Left hindlimb (tissue), 1 donor: ENCODE measurements around the gene NUBP1.
"Not testable (repeated sequence)": the region's sequence is repeated elsewhere in the genome, so short reads cannot be mapped to it uniquely, and the experiment has no call there.

ENCODE experiments used
- DNase-seq: peaks from one replicate; pipeline ENCODE4 v3.0.0-alpha.2; 2018

NUBP1 gene

DNA sequence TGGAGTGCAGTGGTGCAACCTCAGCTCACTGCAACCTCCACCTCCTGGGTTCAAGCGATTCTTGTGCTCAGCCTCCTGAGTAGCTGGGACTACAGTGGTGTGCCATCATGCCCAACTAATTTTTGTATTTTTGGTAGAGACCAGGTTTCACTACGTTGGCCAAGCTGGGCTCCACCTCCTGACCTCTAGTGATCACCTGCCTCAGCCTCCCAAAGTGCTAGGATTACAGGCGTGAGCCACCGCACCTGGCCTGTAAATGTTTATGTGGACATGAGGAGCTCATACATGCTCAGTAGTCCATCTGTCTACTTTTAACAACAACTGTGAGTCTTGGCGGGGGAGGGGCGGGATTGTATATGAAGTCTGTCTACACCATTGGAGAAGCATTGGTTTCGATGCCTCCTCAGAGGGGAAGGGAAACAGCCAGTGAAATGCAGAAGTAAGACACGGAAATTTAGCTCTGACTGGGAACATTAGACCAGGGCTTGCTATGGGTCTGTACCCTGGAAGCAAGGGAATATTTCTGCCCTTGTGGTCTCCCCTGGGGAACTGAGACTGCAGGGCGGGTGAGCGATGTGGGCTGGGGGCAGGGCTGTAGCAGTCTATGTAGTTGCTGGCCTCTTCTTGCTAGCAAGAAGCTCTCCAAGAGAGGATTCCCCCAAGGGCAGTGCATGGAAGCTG lies 9.3 kb downstream of the NUBP1 start:
- DNase-seq: no peak

DNA sequence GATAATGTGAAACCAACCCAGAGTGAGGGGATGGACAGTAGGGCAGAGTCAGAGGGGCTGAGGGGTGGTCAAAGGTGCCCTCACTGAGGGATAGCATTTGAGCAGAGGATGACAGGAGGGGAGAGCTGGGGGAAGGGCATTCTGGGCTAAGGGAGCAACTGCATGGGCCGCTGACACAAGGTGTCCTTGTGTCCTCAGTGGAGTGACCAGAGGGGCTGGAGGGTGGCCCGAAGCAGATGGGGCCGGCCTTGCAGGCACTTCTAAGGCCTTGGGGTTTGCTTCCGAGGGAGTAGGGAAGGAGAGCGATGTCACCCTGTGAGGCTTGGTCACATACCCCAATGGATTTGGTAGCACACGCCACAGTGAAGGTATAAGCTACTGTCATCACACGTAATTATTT lies 10.0 kb downstream of the NUBP1 start:
- no peak for DNase-seq

DNA sequence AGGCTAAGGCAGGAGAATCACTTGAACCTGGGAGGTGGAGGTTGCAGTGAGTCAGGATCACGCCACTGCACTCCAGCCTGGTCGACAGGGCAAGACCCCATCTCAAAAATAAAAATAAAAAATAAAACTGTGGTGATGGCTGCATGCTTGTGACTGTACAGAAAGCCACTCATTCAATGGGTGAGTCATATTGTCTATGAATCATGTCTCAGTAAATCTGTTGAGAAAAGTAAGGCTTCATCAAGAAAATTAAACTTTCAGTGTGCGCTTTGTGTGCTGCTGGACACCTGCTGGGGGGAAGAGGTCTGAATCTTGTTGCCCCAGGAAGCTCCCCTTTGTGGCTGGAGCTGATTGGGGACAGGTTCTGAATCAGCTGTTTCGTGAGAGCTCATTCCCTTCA lies 11.3 kb downstream of the NUBP1 start:
- DNase-seq: no peak

DNA sequence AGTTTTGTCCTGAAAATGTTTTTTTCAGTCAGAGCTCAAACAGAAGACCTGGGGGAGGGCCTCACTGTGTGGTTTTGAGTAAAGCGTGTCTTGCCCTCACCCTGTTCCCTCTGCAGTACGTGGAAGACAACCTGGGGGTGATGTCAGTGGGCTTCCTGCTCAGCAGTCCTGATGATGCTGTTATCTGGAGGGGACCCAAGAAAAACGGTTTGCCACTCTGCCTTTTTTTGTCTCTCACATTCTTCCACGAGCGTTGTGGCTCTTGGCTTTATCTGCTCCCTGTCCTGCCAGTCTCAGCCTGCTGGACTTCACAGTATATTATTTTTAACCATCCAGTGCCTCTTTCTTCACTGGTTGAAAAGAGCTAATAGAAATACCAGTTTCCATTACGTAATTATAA lies 12.9 kb downstream of the NUBP1 start:
- DNase-seq: no peak

DNA sequence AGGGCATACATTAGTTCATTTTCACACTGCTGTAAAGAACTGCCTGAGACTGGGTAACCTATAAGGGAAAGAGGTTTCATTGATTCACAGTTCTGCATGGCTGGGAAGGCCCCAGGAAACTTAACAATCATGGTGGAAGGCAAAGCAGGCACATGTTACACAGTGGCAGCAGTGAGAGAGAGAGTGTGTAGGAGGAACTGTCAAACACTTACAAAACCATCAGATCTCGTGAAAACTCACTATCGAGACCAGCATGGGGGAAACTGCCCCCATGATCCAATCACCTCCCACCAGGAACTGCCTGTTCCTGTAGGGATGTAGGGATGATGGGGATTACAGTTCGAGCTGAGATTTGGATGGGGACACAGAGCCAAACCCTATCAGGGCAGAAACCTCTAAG lies 17.2 kb downstream of the NUBP1 start:
- no peak for DNase-seq

DNA sequence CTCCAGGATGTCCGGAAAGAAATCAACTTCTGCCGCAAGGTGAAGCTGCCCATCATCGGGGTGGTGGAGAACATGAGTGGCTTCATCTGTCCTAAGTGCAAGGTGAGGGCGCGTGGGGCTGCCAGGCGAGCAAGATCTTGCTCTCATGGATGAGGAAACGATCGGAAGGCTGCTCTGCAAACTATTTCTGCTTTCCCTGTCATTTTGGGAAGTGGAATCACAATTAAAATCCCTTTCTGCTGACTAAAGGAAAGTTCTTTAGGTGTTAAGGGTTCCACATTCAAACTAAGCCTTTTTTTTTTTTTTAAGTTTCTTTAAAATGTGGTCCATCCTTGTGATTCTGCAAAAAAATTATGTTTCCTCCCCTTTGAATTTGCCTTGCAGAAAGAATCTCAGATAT lies 17.7 kb downstream of the NUBP1 start:
- no peak for DNase-seq

DNA sequence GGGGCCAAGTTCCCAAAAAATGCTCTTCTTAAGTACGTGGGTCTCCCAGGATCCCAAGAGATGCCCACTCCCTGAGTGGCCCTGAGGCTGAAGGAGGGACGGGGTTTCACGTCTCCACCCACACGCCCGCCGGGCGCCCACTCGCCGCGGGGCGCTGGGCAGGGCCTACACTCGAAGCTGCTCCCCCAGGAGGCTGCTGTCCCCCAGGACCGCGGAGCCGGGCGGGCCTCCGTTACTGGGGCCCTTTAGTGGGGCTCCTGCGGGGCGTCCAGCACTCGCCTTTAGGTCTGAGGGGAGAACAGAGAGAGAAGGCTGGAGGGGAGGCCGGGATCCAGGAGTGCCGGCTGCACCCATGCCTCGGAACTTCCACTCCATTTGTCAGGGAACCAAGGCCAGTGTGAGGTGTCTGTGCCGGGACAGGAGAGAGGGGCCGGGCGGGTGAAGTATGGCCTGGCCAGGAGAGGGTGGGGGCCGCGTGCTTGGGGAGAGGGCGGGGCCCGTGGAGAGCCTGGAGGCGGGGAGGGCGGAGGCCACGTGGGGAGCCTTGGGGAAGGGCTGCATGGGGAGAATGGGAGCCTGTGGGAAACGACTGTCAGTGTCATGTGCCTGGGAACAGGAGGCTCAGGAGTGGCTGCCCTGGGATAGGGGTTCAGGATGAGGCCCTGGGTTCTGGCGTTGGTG lies 18.8 kb downstream of the NUBP1 start:
- DNase-seq: no peak

DNA sequence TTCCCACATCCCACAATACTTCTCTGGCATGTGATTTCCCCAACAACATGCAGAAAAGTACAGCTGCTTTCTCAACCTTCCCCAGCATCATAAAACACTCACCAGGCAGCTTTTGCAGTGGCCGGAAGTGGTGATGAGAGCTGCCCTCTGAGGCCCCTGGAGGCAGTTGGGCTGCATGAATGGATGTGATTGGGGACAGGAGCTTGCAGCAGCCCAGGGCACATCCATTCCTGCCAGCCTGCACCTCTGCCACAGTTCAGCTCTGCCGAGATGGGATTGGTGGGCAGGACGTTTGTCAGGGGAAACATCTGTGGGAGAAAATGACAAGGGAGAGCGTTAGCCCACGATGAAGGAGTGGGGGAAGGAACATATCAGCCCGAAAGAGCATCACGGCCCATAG lies 19.8 kb downstream of the NUBP1 start:
- DNase-seq: no peak

DNA sequence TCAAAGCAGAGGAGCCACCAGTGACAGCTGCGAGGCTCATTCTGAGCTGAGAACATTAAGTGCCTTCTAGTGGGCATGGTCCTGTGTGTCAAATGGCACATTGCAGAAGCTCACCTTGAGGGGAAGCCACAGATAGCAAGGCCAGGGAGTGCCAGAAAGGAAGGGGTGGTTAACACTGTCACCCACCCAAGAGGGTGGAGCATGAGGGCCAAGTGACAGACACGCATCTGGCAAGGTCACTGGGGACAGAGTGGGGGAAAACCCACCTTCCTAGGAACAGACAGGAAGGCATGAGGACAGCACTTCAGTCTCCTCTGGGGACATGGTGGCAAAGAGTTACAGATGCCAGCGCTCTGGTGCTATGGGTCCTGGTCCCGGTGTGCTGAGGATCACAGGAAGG lies 22.1 kb downstream of the NUBP1 start:
- DNase-seq: no peak

DNA sequence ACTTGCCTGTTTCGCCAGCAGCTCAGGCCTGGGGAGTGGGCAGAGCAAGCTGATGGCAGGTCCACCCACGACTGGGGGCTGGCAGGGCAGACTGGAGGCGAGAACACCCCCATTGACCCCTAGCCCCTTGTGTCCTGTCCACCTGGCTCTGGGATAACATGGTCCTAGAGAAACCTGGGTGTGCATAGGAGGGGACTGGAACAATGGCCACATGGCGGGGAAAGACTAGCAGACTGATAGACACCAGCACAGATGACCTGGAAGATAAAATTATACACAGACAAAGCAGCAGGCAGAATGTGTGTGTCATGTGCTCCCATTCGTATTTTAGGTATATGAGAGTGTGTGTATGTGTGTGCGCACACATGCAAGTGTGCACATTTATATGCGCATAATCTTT lies 23.5 kb downstream of the NUBP1 start:
- no peak for DNase-seq

DNA sequence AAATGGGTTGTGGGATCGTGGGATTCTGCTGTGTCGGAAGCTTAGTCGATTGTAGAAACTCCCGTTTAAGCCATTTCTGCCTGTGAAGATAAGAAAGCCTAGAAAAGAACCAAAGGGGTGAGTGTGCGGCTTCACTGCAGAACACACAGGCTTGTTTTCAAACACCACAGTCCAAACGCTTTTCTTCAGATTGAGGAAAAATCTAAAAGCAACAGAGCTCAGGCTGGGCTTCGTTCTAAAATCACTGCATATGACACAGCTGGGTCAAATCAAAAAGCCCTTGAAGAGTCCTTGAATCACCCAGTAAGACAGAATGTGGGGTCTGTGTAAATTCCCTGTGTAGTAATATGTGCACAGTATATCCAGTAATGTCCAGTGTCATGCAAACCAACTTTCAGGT lies 25.7 kb downstream of the NUBP1 start:
- DNase-seq: no peak

DNA sequence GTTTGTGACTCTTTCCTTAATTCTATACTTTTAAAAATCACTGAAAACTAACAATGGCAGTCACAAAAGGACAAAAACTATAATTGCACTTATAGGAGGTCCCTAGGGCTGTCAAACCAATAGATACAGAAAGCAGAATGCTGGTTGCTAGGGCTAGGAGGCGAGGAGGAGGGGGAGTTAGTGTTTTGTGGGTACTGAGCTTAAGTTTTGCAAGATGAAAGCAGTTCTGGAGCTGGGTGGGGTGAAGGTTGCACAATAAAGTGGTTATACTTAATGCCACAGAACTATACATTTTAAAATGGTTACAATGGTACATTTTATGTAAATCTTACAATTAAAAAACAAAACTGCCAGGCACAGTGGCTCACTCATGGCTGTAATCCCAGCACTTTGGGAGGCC lies 27.3 kb downstream of the NUBP1 start:
- DNase-seq: peak; percentile 37

DNA sequence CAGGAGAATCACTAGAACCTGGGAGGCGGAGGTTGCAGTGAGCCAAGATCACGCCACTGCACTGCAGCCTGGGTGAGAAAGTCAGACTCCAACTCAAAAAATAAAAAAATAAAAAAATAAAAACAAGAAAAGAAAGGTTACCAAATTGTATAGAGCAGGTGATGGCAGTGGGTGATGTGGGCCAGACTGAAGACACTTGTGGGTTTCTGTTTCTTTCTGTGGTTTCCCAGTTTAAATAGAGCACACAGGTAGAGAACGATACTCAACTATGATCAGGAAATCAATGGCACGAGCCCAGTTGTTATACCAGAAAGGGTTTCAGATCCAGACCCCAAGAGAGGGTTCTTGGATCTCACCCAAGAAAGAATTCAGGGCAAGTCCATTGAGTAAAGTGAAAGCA lies 32.6 kb downstream of the NUBP1 start:
- DNase-seq: no peak

DNA sequence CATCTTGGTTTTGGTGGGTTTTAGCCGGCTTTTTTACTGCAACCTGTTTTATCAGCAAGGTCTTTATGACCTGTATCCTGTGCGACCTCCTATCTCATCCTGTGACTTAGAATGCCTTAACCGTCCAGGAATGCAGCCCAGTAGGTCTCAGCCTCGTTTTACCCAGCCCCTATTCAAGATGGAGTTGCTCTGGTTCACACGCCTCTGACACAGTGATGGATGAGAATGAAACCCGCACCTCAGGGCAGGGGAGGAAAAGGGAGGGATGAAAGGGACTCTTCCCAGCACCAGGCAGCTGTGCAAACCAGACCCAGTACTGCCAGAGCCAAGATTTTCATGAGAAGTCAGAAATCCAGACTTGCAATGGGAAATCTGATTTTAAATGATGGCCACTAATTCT lies 33.3 kb downstream of the NUBP1 start:
- DNase-seq: not testable (repeated sequence)

DNA sequence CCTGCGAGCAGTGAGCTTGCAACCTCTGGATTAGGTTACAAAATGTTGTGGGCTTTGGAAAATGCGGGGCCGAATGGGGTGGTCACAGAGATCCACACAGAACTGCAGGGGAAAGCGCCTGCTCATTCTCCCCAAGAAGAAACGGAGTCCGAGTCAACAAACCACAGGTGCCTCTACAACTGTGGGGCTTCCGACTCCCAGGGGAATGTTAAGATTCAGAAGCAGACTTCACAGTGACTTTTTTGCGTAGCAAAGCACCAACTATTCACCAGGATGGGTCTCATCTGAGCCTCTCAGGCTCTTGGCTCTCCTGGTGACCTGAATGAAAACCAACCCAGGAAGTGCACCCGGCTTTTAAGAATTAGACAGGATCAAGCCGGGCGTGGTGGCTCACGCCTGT lies 33.7 kb downstream of the NUBP1 start:
- no peak for DNase-seq

DNA sequence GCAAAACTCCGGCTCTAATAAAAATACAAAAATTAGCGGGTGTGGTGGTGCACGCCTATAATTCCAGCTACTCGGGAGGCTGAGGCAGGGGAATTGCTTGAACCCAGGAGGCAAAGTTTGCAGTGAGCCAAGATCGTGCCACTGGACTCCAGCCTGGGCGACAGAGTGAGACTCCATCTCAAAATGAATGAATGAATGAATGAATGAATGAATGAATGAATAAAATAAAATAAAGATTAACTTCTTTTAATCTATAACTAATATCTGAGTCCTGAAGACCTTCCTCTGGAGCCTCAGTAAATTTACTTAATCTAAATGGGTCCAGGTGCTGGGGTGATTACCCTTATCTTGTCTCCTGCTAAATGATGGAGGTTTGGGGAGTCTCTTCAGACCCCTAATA lies 36.3 kb downstream of the NUBP1 start:
- DNase-seq: not testable (repeated sequence)

DNA sequence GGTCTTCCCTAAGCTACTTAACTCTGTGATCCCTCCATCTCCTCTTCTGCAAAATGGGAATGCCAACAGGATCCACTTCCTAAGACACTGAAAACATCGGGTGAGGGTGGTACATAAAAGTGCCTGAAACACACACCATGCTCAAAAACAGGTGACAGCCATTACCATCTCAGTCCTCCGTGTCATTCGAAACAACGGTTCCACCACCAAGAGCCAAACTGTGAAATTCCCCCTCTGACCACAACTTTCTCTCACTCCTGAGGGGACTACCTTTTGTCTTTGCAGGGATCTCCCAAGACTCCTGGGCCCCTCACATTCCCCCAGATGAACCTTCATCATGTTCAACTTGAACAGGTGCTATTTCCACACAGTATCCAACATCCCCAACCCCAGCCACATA lies 37.0 kb downstream of the NUBP1 start:
- no peak for DNase-seq

DNA sequence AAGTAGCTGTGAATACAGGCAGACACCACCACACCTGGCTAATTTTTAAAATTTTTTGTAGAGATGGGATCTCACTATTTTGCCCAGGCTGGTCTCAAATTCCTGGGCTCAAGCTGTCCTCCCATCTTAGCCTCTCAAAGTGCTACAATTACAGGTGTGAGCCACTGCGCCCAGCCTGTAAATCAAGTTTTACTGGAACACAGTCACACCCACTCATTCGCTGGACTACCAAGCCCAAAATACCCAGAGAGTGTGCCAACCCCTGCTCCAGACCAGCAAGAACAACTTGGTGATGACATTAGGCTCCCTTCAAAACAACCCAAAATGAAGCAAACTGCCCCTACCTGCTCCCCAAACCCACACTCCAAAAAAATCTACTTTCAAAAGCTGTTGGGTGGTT lies 39.0 kb downstream of the NUBP1 start:
- DNase-seq: no peak

DNA sequence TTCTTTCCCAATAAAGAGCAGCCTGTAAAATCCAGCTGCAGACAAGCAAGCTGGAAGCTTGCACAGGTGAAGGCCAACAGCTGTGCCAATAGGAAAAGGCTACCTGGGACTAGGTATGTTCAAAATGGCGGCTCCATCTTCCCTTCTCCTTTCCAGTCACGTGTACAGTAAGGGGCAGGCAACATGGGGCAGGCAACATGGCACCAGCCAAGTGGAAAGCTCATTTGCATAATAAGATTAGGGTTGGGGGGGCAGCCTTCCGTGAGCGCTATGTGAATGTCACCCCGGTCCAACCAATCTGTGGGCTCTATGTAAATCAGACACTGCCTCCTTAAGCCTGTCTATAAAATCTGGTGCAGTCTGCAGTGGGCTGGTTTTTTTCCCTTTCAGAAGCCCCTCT lies 43.7 kb downstream of the NUBP1 start:
- no peak for DNase-seq

DNA sequence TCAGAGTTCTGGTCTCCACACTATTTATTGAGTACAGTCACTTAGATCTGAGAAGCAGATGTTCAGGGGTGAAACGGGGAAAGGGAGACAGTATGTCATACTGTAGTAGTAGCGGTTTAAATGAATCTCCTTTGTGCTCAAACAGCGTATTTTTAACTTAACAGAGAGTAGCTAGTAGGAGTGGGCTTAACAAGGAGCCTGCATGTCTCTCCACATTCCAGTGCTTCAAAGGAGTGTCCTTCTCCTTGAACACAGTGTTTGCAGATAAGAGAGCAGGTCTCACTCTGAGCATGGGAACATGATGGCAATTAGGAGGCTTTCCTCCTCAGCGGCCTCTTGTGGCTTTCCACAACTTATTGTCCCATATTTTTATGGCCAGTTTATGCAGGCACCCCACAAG lies 45.0 kb downstream of the NUBP1 start:
- not testable (repeated sequence) for DNase-seq

DNA sequence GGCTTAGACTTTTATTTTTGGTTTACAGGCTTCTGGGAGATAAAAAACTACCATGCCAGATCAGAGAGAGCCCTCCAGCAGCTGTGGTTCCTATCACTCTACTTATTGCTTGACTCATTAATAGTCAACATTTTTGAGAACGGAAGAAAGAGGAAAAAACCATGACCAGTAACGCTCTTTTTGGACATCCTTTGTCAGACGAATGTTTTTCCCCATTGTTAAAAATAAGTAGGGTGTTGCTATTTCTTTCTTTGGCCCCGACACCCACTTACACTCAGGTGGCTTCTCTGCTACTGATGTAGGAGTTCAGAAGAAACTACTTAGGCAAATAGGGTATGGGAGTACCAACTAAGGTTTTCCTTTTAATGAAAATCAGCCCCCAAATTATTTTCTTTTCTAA lies 47.4 kb downstream of the NUBP1 start:
- no peak for DNase-seq

DNA sequence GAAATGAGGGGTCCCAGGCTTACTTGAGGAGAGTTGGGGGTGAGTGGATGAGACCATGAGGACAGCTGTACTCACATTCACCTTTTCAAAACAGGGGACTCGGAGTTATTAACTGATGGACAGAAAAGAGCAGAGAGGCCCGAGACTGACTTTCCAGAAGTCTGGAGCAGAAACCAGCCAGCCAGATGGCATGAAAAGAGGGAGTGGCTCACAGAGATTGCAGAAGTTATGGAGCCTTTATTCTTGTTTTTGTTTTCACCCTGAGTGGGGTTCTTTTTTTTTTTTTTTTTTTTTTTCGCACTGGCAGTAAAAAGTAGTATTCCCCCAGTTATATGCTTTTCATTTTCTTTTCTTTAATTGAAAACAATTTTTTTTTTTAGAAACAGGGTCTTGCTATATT lies 56.1 kb downstream of the NUBP1 start:
- no peak for DNase-seq

DNA sequence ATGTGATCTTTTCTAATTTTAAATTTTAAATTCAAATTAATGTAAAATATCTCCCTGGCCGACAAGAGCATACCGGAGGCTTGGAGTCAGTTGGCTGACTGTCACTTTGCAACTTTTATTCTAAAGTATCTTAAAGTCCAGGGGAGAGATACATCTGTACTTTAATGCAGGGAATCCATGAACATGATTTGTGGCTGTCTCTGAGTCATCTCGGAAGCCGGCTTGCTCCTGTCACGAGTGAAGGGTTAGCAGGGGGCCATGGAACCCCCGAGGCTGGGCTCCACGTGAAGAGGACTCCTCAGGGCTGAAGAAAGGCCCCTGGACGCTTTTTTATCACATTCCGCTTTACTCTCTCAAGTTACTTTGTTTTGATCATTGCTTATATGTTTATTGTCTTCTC lies 61.7 kb downstream of the NUBP1 start:
- no peak for DNase-seq

DNA sequence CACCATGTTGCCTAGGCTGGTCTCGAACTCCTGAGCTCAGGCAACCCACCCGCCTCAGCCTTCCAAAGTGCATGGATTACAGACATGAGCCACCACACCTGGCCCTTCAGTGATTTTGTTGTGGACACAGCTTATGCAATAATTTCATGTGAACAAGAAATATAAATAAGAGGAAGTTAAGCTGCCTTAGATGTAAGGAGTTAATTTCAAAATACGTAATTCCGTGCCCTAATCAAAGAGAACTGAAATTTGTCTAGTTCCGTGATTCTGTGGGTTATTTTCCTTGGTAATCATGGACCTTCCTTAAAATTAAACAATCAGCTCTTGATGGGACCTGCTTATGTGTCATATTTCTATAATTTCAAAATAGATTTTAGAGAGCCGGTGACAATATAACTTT lies 63.1 kb downstream of the NUBP1 start:
- no peak for DNase-seq

DNA sequence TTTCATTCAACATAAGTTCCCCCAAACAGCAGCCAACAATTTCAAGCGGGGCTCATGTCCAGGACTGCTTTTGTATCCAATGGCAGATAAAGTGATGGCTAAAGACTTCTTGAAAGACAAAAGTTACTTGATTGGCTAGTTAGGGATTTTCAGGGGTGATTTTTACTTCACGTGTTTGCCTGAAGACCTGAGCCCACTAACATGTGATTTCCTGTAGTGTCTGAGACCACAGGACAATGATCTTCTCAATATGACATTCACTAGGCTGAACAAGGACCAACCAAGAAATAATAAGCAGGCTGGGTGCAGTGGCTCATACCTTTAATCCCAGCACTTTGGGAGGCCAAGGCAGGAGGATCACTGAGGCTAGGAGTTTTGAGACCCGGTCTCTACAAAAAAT lies 64.6 kb downstream of the NUBP1 start:
- no peak for DNase-seq
